Spleen (tissue), 11 donors: ENCODE results near the gene WDR64. TPM values are rescaled to one million over a fixed set of nuclear protein-coding genes. Genes with fewer than 3 reads are reported as not detected.

Experiments
- DNase-seq: peaks from one replicate; pipeline ENCODE4 v3.0.0-alpha.2; 2020
- H3K27ac ChIP-seq, 8 donors: fragments of 200-600 bp; sonication (generic) in 7 of 8; 1 replicate in 4 of 8; 2 replicates in 4 of 8; pipeline versions ENCODE4 v1.5.0 to v1.8.0; 2016 to 2021; ENCODE audit warnings: inconsistent platforms in 4 of 8, mild to moderate bottlenecking in 4 of 8, moderate library complexity in 1 of 8
- H3K27me3 ChIP-seq, 7 donors: fragments of 200-600 bp; sonication (generic) in 6 of 7; replicated peaks in 1 of 7; 1 replicate in 4 of 7; 2 replicates in 3 of 7; pipeline versions ENCODE4 v1.5.0 to v1.8.0; 2016 to 2021; ENCODE audit warnings: inconsistent platforms in 3 of 7, mild to moderate bottlenecking in 1 of 7
- H3K36me3 ChIP-seq, 6 donors: fragments of 200-600 bp; sonication (generic) in 5 of 6; 1 replicate in 4 of 6; 2 replicates in 2 of 6; pipeline versions ENCODE4 v1.5.0 to v1.8.0; 2016 to 2021; ENCODE audit warnings: inconsistent platforms in 2 of 6
- H3K4me1 ChIP-seq, 6 donors: fragments of 200-600 bp; sonication (generic) in 5 of 6; 1 replicate in 3 of 6; 2 replicates in 3 of 6; pipeline versions ENCODE4 v1.5.0 to v1.8.0; 2016 to 2021; ENCODE audit warnings: inconsistent platforms in 3 of 6
- H3K4me3 ChIP-seq, 8 donors: fragments of 200-600 bp; sonication (generic) in 7 of 8; 1 replicate in 4 of 8; 2 replicates in 4 of 8; pipeline versions ENCODE4 v1.5.0 to v1.8.0; 2016 to 2021; ENCODE audit warnings: inconsistent platforms in 4 of 8, mild to moderate bottlenecking in 4 of 8, moderate library complexity in 2 of 8
- H3K9me3 ChIP-seq, 8 donors: fragments of 200-600 bp; sonication (generic) in 7 of 8; 1 replicate in 4 of 8; 2 replicates in 4 of 8; pipeline versions ENCODE4 v1.5.0 to v1.8.0; 2016 to 2021; ENCODE audit warnings: inconsistent platforms in 4 of 8
- POLR2A ChIP-seq, 3 donors: fragments of 450-650 bp; IDR thresholded peaks; one replicate each; pipeline ENCODE4 v1.5.1; 2017; ENCODE audit warnings: antibody characterized with exemption in 3 of 3, mild to moderate bottlenecking in 1 of 3
- POLR2AphosphoS5 ChIP-seq, 3 donors: sonication (generic); formaldehyde crosslinking; IDR thresholded peaks; one replicate each; pipeline ENCODE4 v1.5.1; 2017; ENCODE audit warnings: antibody characterized with exemption in 3 of 3
- WGBS, 5 donors: extraction: QIAGEN DNeasy Blood & Tissue Kit in 3 of 5; methylation state at CpG; one replicate each; pipeline versions ENCODE4 v1.1.5 to v1.1.7; 2013 to 2018; 5-methylcytosine and 5-hydroxymethylcytosine counted together
- intact Hi-C: fragments of 100-400 bp; cut with DNase I; formaldehyde crosslinking; loops from one replicate; pipeline ENCODE4 v1.15.0; 2023; ENCODE audit warnings: low total_unique reads
- polyA plus RNA-seq, 3 donors: library from polyadenylated mRNA; stranded (reverse); fragments of 200-250 nt; gene quantifications; one replicate each; pipeline ENCODE4 v1.2.1, GENCODE V29; 2013
- total RNA-seq, 7 donors: library from RNA; depleted of rRNA in 3 of 7; stranded (reverse); fragments of >200 nt in 3 of 7; fragmentation: NEBNext Ultra II Directional in 4 of 7; extraction: Animal tissue kit (Norgen Biotek cat#: 25700) in 4 of 7; gene quantifications; one replicate each; pipeline versions ENCODE4 v1.1.0 to v1.2.1, GENCODE V29; 2016 to 2021
- TF ChIP-seq, protein P1 (sequence below), 11 experiments: fragments of 200-600 bp in 7 of 11; fragments of 450-650 bp in 4 of 11; sonication (generic) in 4 of 11; IDR thresholded peaks in 8 of 11; conservative IDR thresholded peaks in 3 of 11; 1 replicate in 7 of 11; 2 replicates in 4 of 11; pipeline versions ENCODE4 v1.4.0 to v1.8.0; 2016 to 2021; ENCODE audit warnings: antibody characterized with exemption in 11 of 11, inconsistent platforms in 4 of 11, mild to moderate bottlenecking in 1 of 11
- donor health status: healthy with polysubstance abuse.
- donor health status: DM: no; HTN: no; CAD: no; lungs with moderate emphysema.
- donor health status: DM: no; HTN: no; CAD: no.
- donor health status: Bipolar disorder and iron deficiency.
- donor health status: healthy.
- donor health status: DM: no; HTN: no; CAD: no.
- donor health status: DM: yes; HTN: yes; CAD: no.

WDR64 gene
- total and polyA plus RNA-seq, 10 donors, result 0.03 to 0.55 (median 0.26) TPM; not detected in 3

DNA sequence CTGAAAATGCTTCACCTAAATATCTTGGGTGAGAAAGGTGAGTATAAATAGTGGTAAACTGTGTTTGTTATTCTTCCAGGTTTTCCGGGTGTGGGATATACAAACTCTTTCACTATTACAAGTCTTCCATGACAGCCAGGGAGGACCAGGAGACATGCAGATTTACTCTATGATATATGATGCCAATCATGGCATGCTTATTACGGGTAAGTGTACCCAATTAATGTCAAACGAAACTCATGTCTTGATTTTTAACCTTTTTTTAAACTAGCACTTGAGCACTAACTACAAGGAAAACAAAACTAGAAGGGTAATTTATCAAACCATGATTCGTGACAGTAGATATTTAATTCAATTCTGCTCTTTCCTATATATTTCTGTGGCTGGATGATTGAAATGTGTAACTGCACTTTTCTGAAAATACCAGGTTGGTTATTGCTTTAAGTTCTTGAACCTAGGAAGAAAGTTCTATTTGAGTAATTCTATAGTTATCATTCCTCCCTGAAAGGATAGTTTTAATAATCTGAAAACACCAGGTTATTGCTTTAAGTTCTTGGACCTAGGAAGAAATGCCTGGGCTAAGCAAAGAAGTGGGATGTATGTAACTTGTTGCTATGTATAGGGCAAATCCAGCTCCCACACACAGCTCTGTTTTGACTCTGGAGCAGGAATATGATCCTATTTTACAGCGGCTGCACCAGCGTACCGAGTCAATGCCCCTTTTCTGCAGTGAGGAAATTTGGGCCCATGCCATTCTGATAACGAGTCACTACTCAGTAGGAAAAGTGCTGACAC, 86.4 kb downstream of the WDR64 start:
- Histone ChIP-seq H3K4me1 (no peaks in the 10 kb centered on the region), H3K27me3 (no peaks in the 10 kb centered on the region), H3K36me3 (no peaks in the 10 kb centered on the region), H3K4me3 (no peak overlapping the region), H3K27ac (no peak overlapping the region), H3K9me3 (no peaks in the 10 kb centered on the region)
- 76 to 80% (median 79%) methylated on average over 8 of the region's 8 CpGs for WGBS, 5 donors
- DNase-seq, result no peak
- no peak for TF ChIP-seq POLR2A (IDR thresholded peaks at IDR 0.05)
- TF ChIP-seq, protein P1, sequence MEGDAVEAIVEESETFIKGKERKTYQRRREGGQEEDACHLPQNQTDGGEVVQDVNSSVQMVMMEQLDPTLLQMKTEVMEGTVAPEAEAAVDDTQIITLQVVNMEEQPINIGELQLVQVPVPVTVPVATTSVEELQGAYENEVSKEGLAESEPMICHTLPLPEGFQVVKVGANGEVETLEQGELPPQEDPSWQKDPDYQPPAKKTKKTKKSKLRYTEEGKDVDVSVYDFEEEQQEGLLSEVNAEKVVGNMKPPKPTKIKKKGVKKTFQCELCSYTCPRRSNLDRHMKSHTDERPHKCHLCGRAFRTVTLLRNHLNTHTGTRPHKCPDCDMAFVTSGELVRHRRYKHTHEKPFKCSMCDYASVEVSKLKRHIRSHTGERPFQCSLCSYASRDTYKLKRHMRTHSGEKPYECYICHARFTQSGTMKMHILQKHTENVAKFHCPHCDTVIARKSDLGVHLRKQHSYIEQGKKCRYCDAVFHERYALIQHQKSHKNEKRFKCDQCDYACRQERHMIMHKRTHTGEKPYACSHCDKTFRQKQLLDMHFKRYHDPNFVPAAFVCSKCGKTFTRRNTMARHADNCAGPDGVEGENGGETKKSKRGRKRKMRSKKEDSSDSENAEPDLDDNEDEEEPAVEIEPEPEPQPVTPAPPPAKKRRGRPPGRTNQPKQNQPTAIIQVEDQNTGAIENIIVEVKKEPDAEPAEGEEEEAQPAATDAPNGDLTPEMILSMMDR (IDR thresholded peaks at IDR 0.05 in 8 of 11, conservative IDR thresholded peaks at IDR 0.05 in 3 of 11), result no peak
- no peak for TF ChIP-seq POLR2AphosphoS5 (IDR thresholded peaks at IDR 0.05)
- intact Hi-C loops, result no loop called here

DNA sequence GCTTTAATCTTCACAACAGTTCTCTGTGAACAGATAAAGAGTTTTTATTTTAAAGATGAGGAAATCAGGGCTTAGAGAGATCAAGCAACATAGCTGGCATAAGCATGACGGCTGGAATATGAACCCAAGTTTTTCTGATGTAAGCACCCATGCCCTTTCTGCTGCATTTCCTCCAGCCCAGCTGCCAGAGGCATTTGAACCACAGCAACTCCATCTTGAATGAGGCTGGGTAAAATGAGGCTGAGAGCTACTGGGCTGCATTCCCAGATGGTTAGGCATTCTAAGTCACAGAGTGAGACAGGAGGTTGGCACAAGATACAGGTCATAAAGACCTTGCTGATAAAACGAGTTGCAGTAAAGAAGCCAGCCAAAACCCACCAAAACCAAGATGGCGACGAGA, 90.0 kb downstream of the WDR64 start:
- 69 to 81% (median 75%) methylated on average over 4 of the region's 4 CpGs for WGBS, 5 donors
- no peaks in the 10 kb centered on the region for H3K36me3 ChIP-seq
- H3K9me3 ChIP-seq, result no peaks in the 10 kb centered on the region
- H3K4me1 ChIP-seq, result no peaks in the 10 kb centered on the region
- TF ChIP-seq POLR2AphosphoS5 (IDR thresholded peaks at IDR 0.05), result no peak
- intact Hi-C loops, result no loop called here
- H3K27me3 ChIP-seq, result no peaks in the 10 kb centered on the region
- no peak for DNase-seq
- no peak overlapping the region for H3K4me3 ChIP-seq
- no peak overlapping the region for H3K27ac ChIP-seq

DNA sequence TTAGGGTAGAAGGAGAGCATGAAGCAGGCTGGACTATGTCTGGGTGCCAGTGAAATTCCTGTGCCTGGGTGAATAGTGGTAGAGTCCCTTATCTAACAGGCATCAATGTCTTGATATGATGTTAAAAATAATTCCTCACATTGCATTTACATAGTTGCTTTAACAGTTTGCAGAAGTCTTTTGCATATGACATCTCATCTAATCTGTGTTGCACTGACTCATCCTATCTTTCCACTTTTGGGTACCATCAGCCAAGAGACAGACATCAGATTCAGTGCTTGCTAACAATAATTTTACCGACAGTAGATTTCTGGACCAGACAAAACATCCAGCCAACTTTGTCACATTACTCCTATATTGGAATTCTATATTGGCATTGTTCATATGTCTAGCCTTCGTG, 92.5 kb downstream of the WDR64 start:
- intact Hi-C loops, result no loop called here
- Histone ChIP-seq H3K9me3 (no peaks in the 10 kb centered on the region), H3K4me3 (no peak overlapping the region), H3K27me3 (peaks cover 0 to under 1% (median 0%) of the 10 kb centered on the region in 7 donors), H3K36me3 (no peaks in the 10 kb centered on the region), H3K27ac (no peak overlapping the region), H3K4me1 (no peaks in the 10 kb centered on the region)
- DNase-seq, result no peak
- 84 to 94% (median 89%) methylated on average over 2 of the region's 2 CpGs for WGBS, 5 donors
- TF ChIP-seq POLR2A (IDR thresholded peaks at IDR 0.05) (no peak), POLR2AphosphoS5 (IDR thresholded peaks at IDR 0.05) (no peak)
- TF ChIP-seq, protein P1 (IDR thresholded peaks at IDR 0.05 in 8 of 11, conservative IDR thresholded peaks at IDR 0.05 in 3 of 11), result no peak

DNA sequence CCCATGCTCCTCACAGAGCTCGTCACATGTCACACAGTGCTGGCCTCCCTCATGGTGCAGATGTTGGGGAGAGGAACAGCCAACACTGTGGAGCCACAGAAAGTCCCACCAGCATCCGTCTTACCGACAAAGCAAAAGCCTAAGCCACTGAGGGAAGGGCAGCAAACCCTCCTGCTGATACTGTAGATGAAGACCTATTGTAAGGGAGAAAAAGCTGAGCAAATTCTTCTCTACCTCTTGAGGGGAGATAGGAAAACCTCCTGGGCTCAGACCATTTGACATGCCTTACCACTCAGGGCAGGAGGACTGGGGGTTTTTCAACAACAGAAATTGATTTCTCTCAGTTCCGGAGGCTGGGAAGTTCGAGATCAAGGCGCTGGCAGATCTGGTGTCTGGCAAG, 95.9 kb downstream of the WDR64 start:
- Histone ChIP-seq H3K36me3 (no peaks in the 10 kb centered on the region), H3K27ac (no peak overlapping the region), H3K4me3 (no peak overlapping the region), H3K9me3 (no peaks in the 10 kb centered on the region), H3K4me1 (no peaks in the 10 kb centered on the region), H3K27me3 (peaks cover 0 to 4% (median 0%) of the 10 kb centered on the region in 7 donors)
- intact Hi-C loops, result no loop called here
- TF ChIP-seq, protein P1 (IDR thresholded peaks at IDR 0.05 in 8 of 11, conservative IDR thresholded peaks at IDR 0.05 in 3 of 11), result no peak
- no peak for TF ChIP-seq POLR2AphosphoS5 (IDR thresholded peaks at IDR 0.05)
- no peak for TF ChIP-seq POLR2A (IDR thresholded peaks at IDR 0.05)
- DNase-seq, result no peak
- 76 to 93% (median 87%) methylated on average over 6 of the region's 6 CpGs for WGBS, 5 donors
